CD4-positive, CD25-positive, alpha-beta regulatory T cell (primary cell): ENCODE measurements around the gene PLCH2. TPM values are rescaled to one million over a fixed set of nuclear protein-coding genes. Genes with fewer than 3 reads are reported as not detected.

Experiments
- ATAC-seq, 2 donors: fragments of 150-1000 bp; cut with Tn5 transposase; one replicate each; pipeline ENCODE4 v1.10.0; 2021; ENCODE audit warnings: low read depth in 2 of 2, moderate number of reproducible peaks in 2 of 2, moderate library complexity in 1 of 2
- DNase-seq, 3 donors: peaks; one replicate each; pipeline versions ENCODE4 v3.0.0 to v3.0.0-alpha.2; 2012 to 2022; ENCODE audit warnings: mixed read lengths in 1 of 3
- H3K27ac ChIP-seq: one replicate; pipeline ENCODE4 v1.7.0; 2013; ENCODE audit warnings: mild to moderate bottlenecking, low read length; ENCODE audit not compliant: insufficient read depth, poor library complexity, severe bottlenecking
- H3K27me3 ChIP-seq: one replicate; pipeline ENCODE4 v1.7.0; 2013; ENCODE audit warnings: low read length; ENCODE audit not compliant: control insufficient read depth, insufficient read depth
- H3K36me3 ChIP-seq: one replicate; pipeline ENCODE4 v1.7.0; 2013; ENCODE audit warnings: mild to moderate bottlenecking, low read length, moderate library complexity; ENCODE audit not compliant: control insufficient read depth, insufficient read depth
- H3K4me1 ChIP-seq: 2 replicates; pipeline ENCODE4 v1.7.0; 2013; ENCODE audit warnings: mild to moderate bottlenecking, low read length; ENCODE audit not compliant: insufficient read depth, control insufficient read depth, poor library complexity, severe bottlenecking
- H3K4me3 ChIP-seq: one replicate; pipeline ENCODE4 v1.7.0; 2013; ENCODE audit warnings: low read depth, mild to moderate bottlenecking, low read length, moderate library complexity
- H3K9me3 ChIP-seq, 2 experiments: 1 replicate in 1 of 2; 2 replicates in 1 of 2; pipeline ENCODE4 v1.7.0; 2013; ENCODE audit warnings: low read length in 2 of 2, mild to moderate bottlenecking in 1 of 2, moderate library complexity in 1 of 2; ENCODE audit not compliant: control insufficient read depth in 2 of 2
- H3K27ac Mint-ChIP-seq, 3 donors: one replicate each; pipeline ENCODE4 v1.8.0; 2020 to 2022; ENCODE audit warnings: mild to moderate bottlenecking in 3 of 3, mixed read lengths in 3 of 3, moderate library complexity in 2 of 3
- H3K27me3 Mint-ChIP-seq: one replicate; pipeline ENCODE4 v1.8.0; 2022; ENCODE audit warnings: mild to moderate bottlenecking, mixed read lengths
- H3K36me3 Mint-ChIP-seq: one replicate; pipeline ENCODE4 v1.8.0; 2020; ENCODE audit warnings: mixed read lengths
- H3K4me1 Mint-ChIP-seq, 4 donors: one replicate each; pipeline ENCODE4 v1.8.0; 2020 to 2022; ENCODE audit warnings: mixed read lengths in 4 of 4, mild to moderate bottlenecking in 1 of 4
- H3K4me3 Mint-ChIP-seq, 4 donors: one replicate each; pipeline ENCODE4 v1.8.0; 2020 to 2022; ENCODE audit warnings: mild to moderate bottlenecking in 4 of 4, mixed read lengths in 4 of 4, moderate library complexity in 3 of 4
- H3K9me3 Mint-ChIP-seq, 7 donors: one replicate each; pipeline ENCODE4 v1.8.0; 2020 to 2022; ENCODE audit warnings: mixed read lengths in 7 of 7, mild to moderate bottlenecking in 3 of 7, moderate library complexity in 2 of 7
- polyA plus RNA-seq, 4 donors: library from polyadenylated mRNA; unstranded; fragments of 300-500 nt; fragmentation: Illumina TruSeq; gene quantifications; one replicate each; pipeline ENCODE4 v1.2.3, GENCODE V29; 2021
- total RNA-seq: library from RNA; stranded (reverse); gene quantifications from one replicate; pipeline ENCODE4 v1.2.3, GENCODE V29; 2022

Gene PLCH2
- total and polyA plus RNA-seq, 5 donors from 2014 or later, result 0.35 to 43.4 (median 1.1) TPM

DNA sequence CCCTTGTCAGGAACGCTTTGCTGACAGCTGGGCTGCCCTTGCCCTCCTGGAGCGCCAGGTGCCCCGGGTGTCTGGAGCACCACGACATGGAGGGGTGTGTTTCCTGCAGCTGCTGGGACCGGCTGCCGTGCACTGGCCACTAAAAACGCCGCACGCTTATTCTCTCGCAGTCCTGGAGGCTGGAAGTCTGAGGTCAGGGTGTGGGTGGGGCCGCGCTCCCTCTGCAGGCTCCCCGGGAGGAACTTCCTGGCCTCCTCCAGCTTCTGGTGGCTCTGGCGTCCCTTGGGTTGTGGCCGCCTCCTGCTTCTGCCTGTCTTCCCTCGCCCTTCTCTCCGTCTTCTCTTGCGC is 28.0 kb upstream of the PLCH2 start:
- Histone ChIP-seq H3K9me3 (no peaks in the 10 kb centered on the region), H3K27ac (no peak overlapping the region), H3K36me3 (no peaks in the 10 kb centered on the region), H3K4me1 (peaks cover 5% of the 10 kb centered on the region), H3K27me3 (no peaks in the 10 kb centered on the region), H3K4me3 (no peak overlapping the region)
- ATAC-seq (no peak), DNase-seq (no peak)
- no peaks in the 10 kb centered on the region for H3K36me3 Mint-ChIP-seq
- H3K4me3 Mint-ChIP-seq, result no peak overlapping the region
- no peak overlapping the region for H3K27ac Mint-ChIP-seq
- H3K9me3 Mint-ChIP-seq, result no peaks in the 10 kb centered on the region
- peaks cover 10% of the 10 kb centered on the region for H3K27me3 Mint-ChIP-seq
- H3K4me1 Mint-ChIP-seq, result peaks cover 0 to 2% (median 0%) of the 10 kb centered on the region in 4 donors

- H3K4me1 Mint-ChIP-seq, result peaks cover 0 to 2% (median 0%) of the 10 kb centered on the region in 4 donors
- ATAC-seq, result no peak
- no peak for DNase-seq
- Histone ChIP-seq H3K36me3 (no peaks in the 10 kb centered on the region), H3K9me3 (no peaks in the 10 kb centered on the region), H3K4me1 (no peaks in the 10 kb centered on the region), H3K4me3 (no peak overlapping the region), H3K27me3 (no peaks in the 10 kb centered on the region), H3K27ac (no peak overlapping the region)
- H3K9me3 Mint-ChIP-seq, result no peaks in the 10 kb centered on the region
- no peak overlapping the region for H3K4me3 Mint-ChIP-seq
- H3K27me3 Mint-ChIP-seq, result peaks cover 5% of the 10 kb centered on the region
- no peaks in the 10 kb centered on the region for H3K36me3 Mint-ChIP-seq
- H3K27ac Mint-ChIP-seq, result no peak overlapping the region
Observed at GRCh38 chr1:2449636-2450454, 26.2 kb upstream of the PLCH2 start.

GRCh38 chr1:2451741-2452140 is 24.3 kb upstream of the PLCH2 start:
- no peak overlapping the region for H3K27ac ChIP-seq
- no peak overlapping the region for H3K4me3 Mint-ChIP-seq
- DNase-seq (no peak), ATAC-seq (no peak)
- no peaks in the 10 kb centered on the region for H3K27me3 Mint-ChIP-seq
- H3K9me3 ChIP-seq, result no peaks in the 10 kb centered on the region
- H3K4me1 ChIP-seq, result no peaks in the 10 kb centered on the region
- H3K36me3 Mint-ChIP-seq, result no peaks in the 10 kb centered on the region
- no peaks in the 10 kb centered on the region for H3K36me3 ChIP-seq
- H3K27me3 ChIP-seq, result no peaks in the 10 kb centered on the region
- H3K4me3 ChIP-seq, result no peak overlapping the region
- H3K9me3 Mint-ChIP-seq, result no peaks in the 10 kb centered on the region
- H3K27ac Mint-ChIP-seq, result no peak overlapping the region
- H3K4me1 Mint-ChIP-seq, result peaks cover 0 to 2% (median 0%) of the 10 kb centered on the region in 4 donors

GRCh38 chr1:2452201-2452931 is 23.7 kb upstream of the PLCH2 start:
- Histone ChIP-seq H3K27ac (no peak overlapping the region), H3K4me1 (no peaks in the 10 kb centered on the region), H3K36me3 (no peaks in the 10 kb centered on the region), H3K9me3 (no peaks in the 10 kb centered on the region), H3K27me3 (no peaks in the 10 kb centered on the region), H3K4me3 (no peak overlapping the region)
- Mint-ChIP-seq H3K9me3 (no peaks in the 10 kb centered on the region), H3K4me1 (peaks cover 0 to under 1% (median 0%) of the 10 kb centered on the region in 4 donors), H3K27ac (no peak overlapping the region), H3K36me3 (no peaks in the 10 kb centered on the region), H3K4me3 (no peak overlapping the region), H3K27me3 (no peaks in the 10 kb centered on the region)
- no peak for ATAC-seq
- no peak for DNase-seq

GRCh38 chr1:2452932-2453315 is 23.2 kb upstream of the PLCH2 start:
- Histone ChIP-seq H3K27ac (no peak overlapping the region), H3K27me3 (no peaks in the 10 kb centered on the region), H3K9me3 (no peaks in the 10 kb centered on the region), H3K4me1 (no peaks in the 10 kb centered on the region), H3K36me3 (no peaks in the 10 kb centered on the region), H3K4me3 (no peak overlapping the region)
- Mint-ChIP-seq H3K4me3 (no peak overlapping the region), H3K9me3 (no peaks in the 10 kb centered on the region), H3K36me3 (no peaks in the 10 kb centered on the region), H3K27me3 (no peaks in the 10 kb centered on the region), H3K27ac (no peak overlapping the region), H3K4me1 (peaks cover 0 to 2% (median 0%) of the 10 kb centered on the region in 4 donors)
- DNase-seq (no peak), ATAC-seq (no peak)

DNA sequence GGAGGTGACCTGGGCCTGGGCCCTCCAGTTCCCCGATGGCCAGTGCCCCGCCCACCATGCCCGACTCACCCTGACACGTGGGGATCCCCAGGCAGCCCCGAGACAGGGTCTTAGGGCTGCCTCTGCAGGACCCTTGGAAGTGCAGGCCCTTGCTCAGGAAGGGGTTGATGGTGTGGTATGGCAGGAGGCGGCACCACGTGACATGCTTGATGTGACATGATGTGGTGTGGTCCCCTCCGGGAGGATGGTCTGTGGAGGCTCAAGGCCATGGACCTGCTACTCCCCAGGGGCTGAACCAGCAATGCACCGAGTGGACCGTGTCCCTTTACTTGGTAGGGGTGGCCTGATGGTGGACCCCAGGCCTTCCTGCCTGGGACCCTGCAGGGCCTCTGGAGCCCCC is 21.9 kb upstream of the PLCH2 start:
- Mint-ChIP-seq H3K4me1 (peaks cover 0 to 4% (median 0%) of the 10 kb centered on the region in 4 donors), H3K27ac (no peak overlapping the region), H3K27me3 (no peaks in the 10 kb centered on the region), H3K36me3 (no peaks in the 10 kb centered on the region), H3K4me3 (no peak overlapping the region), H3K9me3 (no peaks in the 10 kb centered on the region)
- Histone ChIP-seq H3K9me3 (no peaks in the 10 kb centered on the region), H3K4me1 (no peaks in the 10 kb centered on the region), H3K4me3 (no peak overlapping the region), H3K27ac (no peak overlapping the region), H3K36me3 (no peaks in the 10 kb centered on the region), H3K27me3 (no peaks in the 10 kb centered on the region)
- no peak for ATAC-seq
- DNase-seq, result no peak

- no peak overlapping the region for H3K27ac ChIP-seq
- no peaks in the 10 kb centered on the region for H3K36me3 ChIP-seq
- no peaks in the 10 kb centered on the region for H3K9me3 Mint-ChIP-seq
- ATAC-seq, result no peak
- H3K4me1 Mint-ChIP-seq, result peaks cover 0 to 8% (median 0%) of the 10 kb centered on the region in 4 donors
- H3K27ac Mint-ChIP-seq, result no peak overlapping the region
- H3K27me3 Mint-ChIP-seq, result no peaks in the 10 kb centered on the region
- H3K4me3 ChIP-seq, result no peak overlapping the region
- no peaks in the 10 kb centered on the region for H3K9me3 ChIP-seq
- DNase-seq, result no peak
- no peaks in the 10 kb centered on the region for H3K27me3 ChIP-seq
- no peaks in the 10 kb centered on the region for H3K36me3 Mint-ChIP-seq
- no peaks in the 10 kb centered on the region for H3K4me1 ChIP-seq
- no peak overlapping the region for H3K4me3 Mint-ChIP-seq
Observed at GRCh38 chr1:2455757-2456156, 20.3 kb upstream of the PLCH2 start.

DNA sequence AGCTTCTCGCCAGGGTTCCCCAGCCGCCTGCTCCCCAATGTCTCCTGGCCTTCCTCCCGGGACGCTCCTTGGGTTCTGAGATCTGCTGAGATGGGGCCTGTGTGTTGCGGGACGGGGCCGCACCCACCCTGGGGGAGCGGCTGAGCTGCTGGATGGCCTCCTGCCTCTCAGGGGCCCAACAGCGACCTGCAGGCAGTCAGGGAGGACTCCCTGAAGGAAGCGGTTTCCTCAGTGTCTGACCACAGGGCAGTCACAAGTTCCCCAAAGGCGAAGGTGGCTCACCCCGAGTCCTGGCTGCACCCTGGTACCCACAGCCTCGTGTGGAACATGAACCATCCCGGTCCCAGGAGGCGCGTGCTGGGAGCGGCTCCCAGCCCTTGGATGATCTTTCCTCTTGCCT is 18.6 kb upstream of the PLCH2 start:
- H3K36me3 ChIP-seq, result no peaks in the 10 kb centered on the region
- no peaks in the 10 kb centered on the region for H3K27me3 Mint-ChIP-seq
- no peaks in the 10 kb centered on the region for H3K36me3 Mint-ChIP-seq
- H3K9me3 ChIP-seq, result no peaks in the 10 kb centered on the region
- H3K27ac ChIP-seq, result no peak overlapping the region
- no peak overlapping the region for H3K4me3 Mint-ChIP-seq
- peaks cover 0 to 8% (median 0%) of the 10 kb centered on the region in 4 donors for H3K4me1 Mint-ChIP-seq
- H3K4me3 ChIP-seq, result no peak overlapping the region
- H3K27me3 ChIP-seq, result no peaks in the 10 kb centered on the region
- DNase-seq (no peak), ATAC-seq (no peak)
- H3K4me1 ChIP-seq, result no peaks in the 10 kb centered on the region
- H3K27ac Mint-ChIP-seq, result no peak overlapping the region
- H3K9me3 Mint-ChIP-seq, result no peaks in the 10 kb centered on the region
